ENCODE measurements around the gene NPAS3.

GRCh38 chr14:33229269-33229929, 290.7 kb downstream of the NPAS3 start:
- TF ChIP-seq CTCF (IDR thresholded peaks at IDR 0.05; ENCODE audit: control extremely low read depth in 1 of 3, insufficient read depth in 1 of 3, low read depth in 1 of 3, low read length in 3 of 3) (no peak), EP300 (IDR thresholded peaks at IDR 0.05; ENCODE audit: borderline replicate concordance in 1 of 2, low read depth in 2 of 2, low read length in 2 of 2) (no peak), EZH2 (IDR thresholded peaks at IDR 0.05; ENCODE audit: low read depth, low read length, severe bottlenecking) (no peak), CHD1 (IDR thresholded peaks at IDR 0.05; ENCODE audit: low read depth, low read length) (no peak)

All from H1 (cell line).